SK-N-SH treated with all-trans-retinoic acid at 6 μM for 48 hours (cell line): ENCODE measurements around the gene SARDH.

Experiments used
- CREB5 ChIP-seq: fragments of 250-450 bp; sonication (Bioruptor Pico); IDR thresholded peaks from 2 replicates; pipeline ENCODE4 v1.5.1; 2020; ENCODE audit warnings: low read depth, mild to moderate bottlenecking, moderate library complexity
- ISL1 ChIP-seq: fragments of 250-450 bp; sonication (Bioruptor Pico); IDR thresholded peaks from 2 replicates; pipeline ENCODE4 v2.1.2; 2022; ENCODE audit warnings: mild to moderate bottlenecking, moderate library complexity
- OSR1 ChIP-seq: fragments of 250-450 bp; sonication (Bioruptor Pico); IDR thresholded peaks from 2 replicates; pipeline ENCODE4 v1.8.0; 2022; ENCODE audit warnings: moderate library complexity, mild to moderate bottlenecking, inconsistent platforms
- PATZ1 ChIP-seq: fragments of 250-450 bp; sonication (Bioruptor Pico); IDR thresholded peaks from 2 replicates; pipeline ENCODE4 v1.8.0; 2020; ENCODE audit warnings: mild to moderate bottlenecking, moderate library complexity, borderline replicate concordance
- POU6F1 ChIP-seq: fragments of 250-450 bp; sonication (Bioruptor Pico); IDR thresholded peaks from 2 replicates; pipeline ENCODE4 v1.8.0; 2021; ENCODE audit warnings: low read depth, mild to moderate bottlenecking, moderate library complexity, borderline replicate concordance
- TOX ChIP-seq: fragments of 250-450 bp; sonication (Bioruptor Pico); IDR thresholded peaks from 2 replicates; pipeline ENCODE4 v1.8.0; 2021; ENCODE audit warnings: mild to moderate bottlenecking, moderate library complexity, borderline replicate concordance
- ZFP3 ChIP-seq: fragments of 250-450 bp; sonication (Bioruptor Pico); IDR thresholded peaks from 2 replicates; pipeline ENCODE4 v1.5.0; 2020; ENCODE audit warnings: mild to moderate bottlenecking, moderate library complexity
- ZFP30 ChIP-seq: fragments of 450-650 bp; formaldehyde crosslinking; IDR thresholded peaks from 2 replicates; pipeline ENCODE4 v1.5.0; 2022; ENCODE audit warnings: mild to moderate bottlenecking, moderate library complexity
- ZNF8 ChIP-seq: fragments of 450-650 bp; formaldehyde crosslinking; IDR thresholded peaks from 2 replicates; pipeline ENCODE4 v1.5.0; 2020; ENCODE audit warnings: mild to moderate bottlenecking, moderate library complexity

DNA sequence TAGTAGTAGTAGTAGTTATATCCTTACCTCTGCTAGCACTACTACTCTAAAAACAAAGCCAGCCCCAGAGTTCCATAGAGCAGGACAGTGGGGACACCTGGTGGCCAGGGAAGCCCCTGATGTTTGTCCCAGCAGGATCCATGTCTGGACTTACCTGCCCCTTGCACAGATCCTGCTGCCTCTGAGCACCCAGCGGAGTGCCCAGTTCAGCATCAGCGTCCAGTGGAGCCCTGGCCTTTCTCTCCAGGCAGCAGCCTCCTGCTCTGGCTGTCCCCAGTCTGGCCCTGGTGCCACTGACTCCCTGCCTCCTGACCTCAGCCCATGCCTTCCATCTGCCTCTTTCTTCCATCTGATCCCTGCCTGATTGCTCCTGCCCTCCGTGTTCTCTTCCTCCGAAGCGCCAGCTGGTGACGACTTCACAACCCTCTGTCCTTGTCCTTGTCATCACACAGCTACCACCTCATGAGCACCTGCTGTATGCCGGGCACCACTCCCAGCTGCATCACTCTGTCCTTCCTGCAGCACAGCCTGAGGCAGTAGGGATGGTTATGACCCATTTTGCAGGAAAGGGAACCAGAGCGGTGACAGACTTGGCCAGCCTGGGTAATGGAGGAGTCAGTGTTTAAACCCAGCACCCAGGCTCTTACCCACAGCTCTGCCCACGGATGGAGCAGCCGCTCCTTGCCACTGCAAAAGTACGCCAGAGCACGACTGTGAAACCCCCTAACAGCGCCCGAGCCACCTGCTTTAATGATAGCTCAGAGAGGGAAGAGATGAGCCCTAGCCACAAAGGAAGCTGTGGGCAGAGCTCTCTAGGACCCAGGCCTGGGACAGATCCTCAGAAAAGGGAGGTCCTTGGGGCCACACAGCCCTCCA is 11.5 kb downstream of the SARDH start:
- TF ChIP-seq ZFP3 = no peak
- no peak for TF ChIP-seq ZNF8 (CRISPR knock-in tag)
- TF ChIP-seq POU6F1 = no peak
- no peak for TF ChIP-seq ISL1
- TF ChIP-seq ZFP30 (CRISPR knock-in tag) = no peak
- no peak for TF ChIP-seq PATZ1 (CRISPR knock-in tag)
- no peak for TF ChIP-seq OSR1 (CRISPR knock-in tag)
- TF ChIP-seq TOX (CRISPR knock-in tag) = no peak
- TF ChIP-seq CREB5 (CRISPR knock-in tag) = no peak
